Left cardiac atrium (tissue), 4 donors: ENCODE measurements around the gene CCDC82. TPM values are rescaled to one million over a fixed set of nuclear protein-coding genes. Genes with fewer than 3 reads are reported as not detected.
A peak's percentile ranks its signal among the peaks of the same experiment; 100 is the strongest.

Experiments used
- ATAC-seq, 2 donors: fragments of 200-7000 bp; cut with Tn5 transposase; one replicate each; pipeline ENCODE4 v1.9.1; 2020; ENCODE audit warnings: mild to moderate bottlenecking in 2 of 2, moderate library complexity in 2 of 2
- DNase-seq: peaks from one replicate; pipeline ENCODE4 v3.0.0-alpha.2; 2020
- intact Hi-C, 2 donors: fragments of 100-400 bp; cut with DNase I; formaldehyde crosslinking; loops; one replicate each; pipeline versions ENCODE4 v1.14.1 to v1.15.1; 2022 to 2023
- microRNA-seq, 2 donors: library from miRNA; unstranded; fragments of <30 nt; microRNA quantifications; one replicate each; pipeline ENCODE4 v1.2.0, GENCODE V29; 2020
- total RNA-seq, 2 donors: library from RNA; stranded (reverse); fragmentation: NEBNext Ultra II Directional; extraction: Animal tissue kit (Norgen Biotek cat#: 25700); gene quantifications; one replicate each; pipeline ENCODE4 v1.2.1, GENCODE V29; 2021
- donor health status: DM: no; HTN: yes; CAD: no.
- donor health status: DM: no; HTN: yes; CAD: no; lungs with severe emphysema.
- donor health status: DM: yes; HTN: yes; CAD: no.
- donor health status: Dilated cardiomyopathy.

Gene CCDC82
- total RNA-seq, 2 donors from 2014 or later: 17.4 to 18.0 TPM

- intact Hi-C loops: no loop called here
- DNase-seq (no peak), ATAC-seq (no peak)
Measured at GRCh38 chr11:96315476-96315875, 74.2 kb downstream of the CCDC82 start.

- peak; percentile 24 for DNase-seq
- ATAC-seq: peak; percentile 68 to 77
- intact Hi-C loops: no loop called here
Measured at GRCh38 chr11:96314326-96315020, 75.2 kb downstream of the CCDC82 start.

GRCh38 chr11:96313163-96313562, 76.5 kb downstream of the CCDC82 start:
- ATAC-seq: no peak
- intact Hi-C loops: no loop called here
- no peak for DNase-seq

- intact Hi-C loops: no loop called here
- ATAC-seq (no peak), DNase-seq (no peak)
Measured at GRCh38 chr11:96311120-96311568, 78.6 kb downstream of the CCDC82 start.

GRCh38 chr11:96310236-96310635, 79.5 kb downstream of the CCDC82 start:
- intact Hi-C loops: no loop called here
- ATAC-seq (no peak), DNase-seq (no peak)

GRCh38 chr11:96309643-96310017, 80.1 kb downstream of the CCDC82 start:
- intact Hi-C loops: loop anchor here in 1 of 2 donors (5.0 kb wide), 1 partner anchor 33 kb away; the partner anchor contains the start of gene MAML2
- no peak for ATAC-seq
- no peak for DNase-seq

- DNase-seq: no peak
- ATAC-seq: no peak
- intact Hi-C loops: loop anchor here in 1 of 2 donors (5.0 kb wide), 1 partner anchor 33 kb away; the partner anchor contains the start of gene MAML2
Measured at GRCh38 chr11:96309016-96309642, 80.6 kb downstream of the CCDC82 start.

- DNase-seq (no peak), ATAC-seq (peak in 1 of 2 donors; percentile 66)
- intact Hi-C loops: loop anchor here in 1 of 2 donors (5.0 kb wide), 1 partner anchor 35 kb away; the partner anchor contains the start of gene MAML2
Measured at GRCh38 chr11:96307776-96308140, 82.0 kb downstream of the CCDC82 start.

- intact Hi-C loops: loop anchor here in 1 of 2 donors (5.0 kb wide), 1 partner anchor 35 kb away; the partner anchor contains the start of gene MAML2
- ATAC-seq (peak; percentile 93 to 95), DNase-seq (peak; percentile 92)
Measured at GRCh38 chr11:96306933-96307775, 82.6 kb downstream of the CCDC82 start.

- intact Hi-C loops: loop anchor here in 1 of 2 donors (5.0 kb wide), 1 partner anchor 36 kb away; the partner anchor contains the start of gene MAML2
- DNase-seq: no peak
- no peak for ATAC-seq
Measured at GRCh38 chr11:96306600-96306932, 83.1 kb downstream of the CCDC82 start.

GRCh38 chr11:96306071-96306470, 83.6 kb downstream of the CCDC82 start:
- ATAC-seq (no peak), DNase-seq (no peak)
- intact Hi-C loops: loop anchor here in 1 of 2 donors (5.0 kb wide), 1 partner anchor 36 kb away; the partner anchor contains the start of gene MAML2

- intact Hi-C loops: no loop called here
- ATAC-seq: no peak
- no peak for DNase-seq
Measured at GRCh38 chr11:96303980-96304379, 85.7 kb downstream of the CCDC82 start.

- DNase-seq (no peak), ATAC-seq (peak in 1 of 2 donors; percentile 65)
- intact Hi-C loops: no loop called here
Measured at GRCh38 chr11:96303064-96303463, 86.6 kb downstream of the CCDC82 start.

Small RNA genes within 50 kb of the gene (microRNA-seq; reads per million reads assigned to microRNA genes)
- gene MIR1260B: 0 to 0.54 reads per million in 2 donors

Other genes with a start within 250 kb of the CCDC82 start
- 1 to 10 TPM; 6.8 to 9.3 TPM for gene MAML2, start 46.7 kb downstream of the CCDC82 start, total RNA-seq
- 1 to 10 TPM; 7.0 to 7.3 TPM for gene JRKL, start 101 bp upstream of the CCDC82 start, total RNA-seq